HG03575 (cell line): Measurements from ENCODE around the gene NUP88.
A peak's percentile ranks its signal among the peaks of the same experiment; 100 is the strongest.

ENCODE experiments used
- ATAC-seq: cut with Tn5 transposase; IDR thresholded peaks from one replicate; pipeline ENCODE4 v1.9.1; 2021; ENCODE audit not compliant: unreplicated experiment, insufficient number of reproducible peaks, low FRiP score; ENCODE audit errors: extremely low read depth

The NUP88 gene

GRCh38 chr17:5424909-5425308, 5.4 kb upstream of the NUP88 start:
- ATAC-seq = no peak

DNA sequence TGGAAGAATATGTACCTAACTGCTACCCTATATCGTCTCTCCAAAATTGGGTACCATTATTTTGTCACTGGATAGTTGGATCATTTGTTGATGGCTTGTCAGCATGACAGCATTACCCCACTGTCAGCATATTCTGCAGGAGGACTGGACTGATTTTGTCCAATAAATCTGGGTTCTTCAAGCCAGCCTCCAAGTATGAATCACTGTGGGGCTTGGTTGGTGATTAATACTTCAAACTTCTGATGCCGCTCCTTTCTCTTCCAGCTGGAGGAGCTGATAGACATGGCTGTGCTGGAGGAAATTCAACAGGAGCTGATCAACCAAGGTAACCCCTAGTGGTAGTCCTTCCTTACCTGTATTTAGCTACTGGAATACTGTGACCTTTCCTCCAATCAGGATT, 3.0 kb upstream of the NUP88 start:
- ATAC-seq = no peak

DNA sequence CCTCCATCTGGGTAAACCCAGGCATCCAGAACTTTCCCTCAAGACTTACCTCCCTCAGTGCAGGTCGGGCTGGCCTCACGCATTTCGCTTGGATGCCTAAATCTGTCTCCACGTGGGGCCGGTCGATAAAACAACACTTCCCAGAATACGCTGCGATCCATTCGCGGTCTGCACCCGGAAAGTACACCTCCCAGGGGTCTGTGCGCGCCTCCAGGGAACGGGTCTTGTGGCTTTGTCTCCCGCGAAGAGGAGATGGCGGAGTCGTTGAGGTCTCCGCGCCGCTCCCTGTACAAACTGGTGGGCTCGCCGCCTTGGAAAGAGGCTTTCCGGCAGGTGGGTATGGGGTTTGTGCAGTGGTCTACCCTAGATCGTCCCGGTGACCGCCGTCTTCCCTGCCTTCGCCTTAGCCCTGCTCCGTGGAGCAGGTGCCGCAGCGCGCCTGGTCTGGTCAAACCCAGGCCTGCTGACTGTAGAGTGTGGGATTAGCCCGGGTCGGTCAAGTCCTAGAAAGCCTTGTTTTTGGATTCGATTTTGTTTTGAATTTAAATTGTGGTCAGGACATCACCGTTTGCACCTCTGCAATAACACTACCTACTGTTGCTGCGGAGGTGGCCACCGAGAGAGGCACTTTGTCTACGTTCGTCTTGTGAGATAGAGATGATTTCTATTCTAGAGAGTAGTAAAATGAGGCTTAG, 644 bp upstream of the NUP88 start, which contains the start of gene RPAIN:
TSS of gene RPAIN (plus strand) at position 224 of the 695 bp plus-strand sequence. CDS start at position 253, 29 bp downstream.
- peak; percentile 8 for ATAC-seq

- ATAC-seq = no peak
Measured at GRCh38 chr17:5418858-5419355, 555 bp downstream of the NUP88 start.

DNA sequence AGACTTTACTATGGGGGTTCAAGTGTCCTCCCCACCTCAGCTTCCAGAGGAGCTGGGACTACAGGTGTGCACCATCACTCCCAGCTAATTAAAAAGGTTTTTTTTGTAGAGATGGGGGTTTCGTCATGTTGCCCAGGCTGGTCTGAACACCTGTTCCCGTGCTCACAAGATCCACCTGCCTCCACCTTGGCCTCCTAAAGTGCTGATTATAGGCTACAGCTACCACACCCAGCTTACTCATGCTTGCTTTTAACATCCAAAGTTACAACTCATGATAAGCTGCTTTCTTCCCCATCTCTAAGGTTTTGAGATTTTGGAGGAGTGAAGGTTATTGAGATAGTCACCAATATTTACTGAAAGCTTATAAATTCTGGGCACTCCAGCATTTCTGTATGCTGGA, 2.6 kb downstream of the NUP88 start:
- ATAC-seq = no peak

- no peak for ATAC-seq
Measured at GRCh38 chr17:5413682-5414081, 5.8 kb downstream of the NUP88 start.

DNA sequence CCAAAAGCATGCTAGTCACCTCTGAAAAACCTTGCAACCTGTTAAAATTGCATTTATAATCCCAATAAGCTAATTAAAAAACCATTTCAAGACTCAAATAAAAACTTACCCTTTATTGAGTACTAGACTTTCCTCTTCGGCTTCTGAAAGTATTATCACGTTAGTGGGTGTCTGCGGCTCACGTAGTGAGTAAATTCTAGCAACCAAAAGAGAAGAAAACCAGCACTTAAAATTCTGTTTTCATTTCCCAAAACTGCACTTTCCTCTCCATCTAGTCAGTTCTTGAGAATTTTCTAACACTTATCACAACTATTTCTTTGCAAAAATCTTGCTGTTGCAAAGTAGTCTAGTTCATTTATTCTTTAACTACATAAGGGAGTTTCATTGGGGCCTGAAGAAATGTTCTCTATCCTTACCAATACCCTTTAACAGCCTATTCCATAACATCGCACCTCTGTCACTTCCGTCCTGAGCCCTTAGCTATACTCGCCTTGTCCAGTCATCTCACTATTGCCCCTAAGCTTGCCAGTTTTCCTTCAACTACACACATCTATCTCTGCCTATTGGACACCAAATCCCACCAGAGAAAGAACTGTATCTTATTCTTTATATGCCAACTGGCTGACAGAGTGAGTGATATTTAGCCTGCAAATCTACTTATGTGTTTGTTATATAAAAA, 8.7 kb downstream of the NUP88 start:
- no peak for ATAC-seq

DNA sequence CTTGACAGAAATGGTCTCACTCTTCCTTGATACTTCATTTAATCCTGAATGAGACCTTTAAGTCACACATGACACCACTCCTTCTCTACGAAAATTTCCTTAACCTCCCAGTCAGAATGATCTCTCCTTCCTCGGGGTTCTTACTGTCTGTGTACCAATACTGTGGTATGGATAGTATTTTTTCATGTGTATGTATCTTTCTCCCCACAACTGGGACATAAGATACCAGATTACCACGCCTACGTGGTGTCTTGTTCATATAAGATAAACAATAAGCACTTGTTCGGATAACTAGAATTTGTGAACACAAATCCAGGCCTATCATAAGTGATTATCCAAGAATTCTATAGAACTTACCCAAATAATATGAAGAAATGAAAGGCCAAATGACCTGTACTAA, 11.3 kb downstream of the NUP88 start:
- no peak for ATAC-seq

DNA sequence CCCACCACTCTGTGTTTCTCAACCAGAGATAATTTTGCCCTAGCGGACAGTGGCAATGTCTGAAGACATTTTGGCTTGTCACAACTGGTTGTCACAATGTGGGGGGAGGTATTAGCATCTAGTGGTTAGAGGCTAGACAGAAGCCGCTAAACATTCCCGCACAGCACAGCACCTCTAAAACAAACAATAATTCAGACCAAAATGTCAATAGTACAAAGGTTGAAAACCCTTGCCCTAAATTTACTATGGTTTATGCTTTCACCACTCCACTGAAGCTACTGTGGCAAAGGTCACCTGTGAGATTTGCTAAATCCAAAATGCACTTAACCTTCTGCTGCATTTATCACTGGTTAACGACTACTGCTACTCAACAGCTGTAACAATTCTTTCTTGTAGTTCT, 14.1 kb downstream of the NUP88 start:
- no peak for ATAC-seq

GRCh38 chr17:5399767-5400166, 19.7 kb downstream of the NUP88 start:
- no peak for ATAC-seq

- no peak for ATAC-seq
Measured at GRCh38 chr17:5396612-5397011, 22.9 kb downstream of the NUP88 start.

DNA sequence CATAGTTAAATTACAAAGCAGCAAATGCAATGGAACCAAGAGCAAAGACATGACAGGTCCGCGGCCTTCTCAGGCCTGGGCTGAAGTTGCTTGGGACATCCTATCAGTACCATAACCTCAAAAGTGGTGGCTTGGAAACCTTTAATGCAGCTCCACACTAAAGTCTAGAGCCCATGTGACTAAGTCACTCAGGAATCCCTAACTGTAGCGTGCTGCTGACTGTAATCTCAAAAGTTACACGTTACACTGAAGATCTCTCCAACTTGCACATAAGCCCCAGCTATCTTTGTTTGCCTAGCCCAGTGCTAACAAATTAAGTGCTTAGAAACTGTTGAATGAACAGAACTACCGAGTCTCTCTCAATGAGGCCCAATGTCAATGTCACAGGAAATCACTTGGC, 27.8 kb downstream of the NUP88 start:
- no peak for ATAC-seq

DNA sequence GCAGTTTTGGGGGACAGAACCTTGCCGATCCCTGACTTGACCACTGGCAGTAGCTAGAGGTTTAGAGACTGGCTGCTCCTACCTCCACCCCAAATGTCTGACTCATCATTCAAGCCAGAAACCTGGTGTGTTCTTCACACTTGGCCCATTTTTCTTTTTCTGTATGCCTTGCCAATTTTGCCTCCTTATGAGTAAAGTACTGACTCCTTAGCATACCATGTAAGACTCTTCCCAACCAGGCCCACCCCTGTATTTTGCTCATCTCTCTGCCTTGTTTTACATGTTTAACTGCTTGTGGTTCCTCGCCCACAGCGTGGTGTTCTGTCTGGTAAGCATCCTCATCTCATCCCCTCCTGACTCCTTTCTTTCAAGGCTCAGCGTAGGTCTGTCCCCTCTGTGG, 37.9 kb downstream of the NUP88 start:
- ATAC-seq = no peak

DNA sequence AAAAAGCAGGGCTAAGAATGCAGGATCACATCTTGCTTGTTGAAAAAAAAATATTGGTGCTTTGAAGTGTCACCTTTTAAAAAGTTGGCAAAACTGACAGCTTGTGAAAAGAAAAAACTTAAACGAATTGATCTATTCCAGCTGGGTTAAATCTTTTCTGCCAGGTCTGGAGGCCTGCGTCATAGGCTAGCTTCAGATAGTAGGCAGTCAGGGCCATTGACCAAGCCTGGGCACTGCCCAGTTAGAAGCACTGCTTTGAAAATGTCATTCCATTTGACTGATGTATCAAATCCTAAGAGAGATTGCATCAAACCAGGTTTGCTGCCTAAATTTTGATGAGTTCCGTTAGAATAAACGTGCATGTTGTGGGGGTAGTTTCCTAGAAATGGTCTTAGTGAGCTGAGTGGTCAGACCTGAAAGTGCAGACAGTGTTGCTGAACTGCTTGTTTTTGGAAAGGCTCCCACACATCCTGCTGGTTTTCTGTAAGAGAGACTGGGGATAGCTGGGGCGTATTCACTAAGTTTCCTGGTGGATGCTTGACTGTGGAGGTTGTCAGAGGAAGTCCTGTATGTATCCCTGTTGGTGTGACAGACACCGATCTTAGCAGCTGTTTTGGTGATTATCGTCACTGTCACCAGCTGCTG, 38.8 kb downstream of the NUP88 start:
- ATAC-seq = no peak

DNA sequence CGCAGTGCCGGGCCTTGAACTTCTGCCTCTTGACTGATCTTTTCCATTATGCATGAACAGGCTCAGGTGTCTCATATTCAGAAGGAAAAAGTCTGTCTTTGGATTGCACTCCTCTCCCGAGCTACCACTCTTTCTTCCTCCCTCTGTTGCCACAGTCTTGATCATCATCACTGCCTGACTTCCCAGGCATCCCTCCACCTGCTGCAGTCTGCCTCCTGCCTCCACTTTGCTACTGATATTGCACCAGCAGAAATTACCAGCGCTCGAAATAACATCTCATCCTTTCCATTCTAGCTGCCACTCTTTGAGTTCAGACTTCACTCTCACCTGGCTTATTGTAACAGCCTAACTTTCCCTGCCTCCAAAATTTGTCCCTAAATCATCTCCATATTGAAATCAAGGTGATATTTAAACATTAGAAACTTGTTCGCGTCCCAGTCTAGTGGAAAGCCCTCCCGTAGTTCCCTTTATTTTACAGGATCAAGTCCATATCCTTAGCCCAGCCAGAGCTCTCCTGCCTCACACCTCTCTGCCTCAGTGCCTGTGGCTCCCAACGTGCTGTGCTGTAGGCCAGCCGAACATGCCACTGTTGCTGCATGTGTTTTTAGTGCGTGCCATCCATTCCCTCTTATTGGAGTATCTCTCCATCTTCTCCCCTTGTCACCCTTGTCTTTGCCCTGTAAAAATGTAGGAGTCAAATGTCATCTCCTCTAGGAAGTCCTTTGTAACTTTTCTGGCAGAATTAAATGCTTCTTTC, 39.9 kb downstream of the NUP88 start:
- ATAC-seq = no peak

DNA sequence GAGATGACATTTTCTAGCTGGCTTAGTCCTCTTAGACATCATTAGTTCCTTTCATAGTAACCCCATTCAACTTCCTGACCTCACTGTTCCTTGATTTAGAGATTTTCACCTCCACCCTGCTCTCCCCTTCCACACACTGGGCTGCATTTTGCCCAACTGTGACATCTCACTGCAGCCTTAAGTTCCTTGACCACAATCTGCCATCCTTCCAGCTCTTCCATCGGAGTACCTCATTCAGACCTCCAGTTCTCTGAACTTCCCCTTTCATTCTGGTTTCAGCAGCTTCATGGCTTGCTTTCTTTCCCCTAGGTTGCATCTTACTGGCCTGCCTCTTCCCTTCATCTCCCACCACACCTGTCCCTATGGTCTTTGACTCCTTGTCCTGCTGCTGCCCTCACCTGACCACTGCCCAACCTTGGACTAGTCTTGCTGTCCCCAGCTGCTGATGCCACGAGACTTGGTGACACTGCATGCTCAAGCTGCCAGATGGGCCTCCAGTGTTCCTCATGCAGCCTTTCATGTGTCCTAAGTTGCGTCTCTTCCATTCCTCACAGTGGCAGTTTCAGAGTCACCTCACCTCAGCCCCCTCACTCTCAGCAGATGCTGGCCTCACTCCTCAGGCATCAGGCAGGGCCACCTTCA, 40.8 kb downstream of the NUP88 start:
- ATAC-seq = no peak

DNA sequence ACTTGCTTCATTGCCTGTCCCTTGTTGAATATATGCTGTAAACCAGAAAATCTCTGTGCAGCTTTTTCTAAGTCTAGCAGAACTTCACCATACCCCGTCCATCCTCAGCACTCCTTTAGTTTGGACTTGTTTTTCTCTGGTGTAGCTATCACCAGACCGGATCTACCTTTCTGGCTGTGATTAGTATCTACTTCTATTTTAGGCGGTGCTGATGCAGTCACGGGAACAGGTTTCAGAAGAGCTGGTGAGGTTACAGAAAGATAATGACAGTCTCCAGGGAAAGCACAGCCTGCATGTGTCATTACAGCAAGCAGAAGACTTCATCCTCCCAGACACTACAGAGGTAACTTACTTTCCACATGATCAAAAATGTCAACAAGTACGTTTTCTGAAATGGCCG, 46.4 kb downstream of the NUP88 start:
- ATAC-seq = no peak

- ATAC-seq = no peak
Measured at GRCh38 chr17:5370411-5370810, 49.1 kb downstream of the NUP88 start.

DNA sequence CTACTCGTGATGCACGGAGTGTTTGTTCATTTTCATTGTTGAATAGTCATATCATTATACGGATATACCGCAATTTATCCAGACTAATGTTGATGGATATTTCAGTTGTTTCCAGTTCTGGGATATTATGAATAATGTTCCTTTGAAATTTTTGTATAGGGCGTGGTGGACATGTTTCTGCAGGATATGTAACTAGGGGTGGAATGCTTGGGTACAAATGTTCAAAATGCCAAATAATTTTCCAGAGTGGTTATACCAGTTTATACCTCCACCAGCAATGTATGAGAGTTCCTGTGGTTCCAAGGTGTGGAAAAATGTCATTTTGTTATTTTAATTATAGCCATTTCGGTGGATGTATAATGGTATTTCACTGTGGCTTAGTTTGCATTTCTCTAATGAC, 53.6 kb downstream of the NUP88 start:
- no peak for ATAC-seq
